Activated naive CD4-positive, alpha-beta T cell treated with Interleukin-2 at 50 U/mL for 16 hours (primary cell): Measurements from ENCODE around the gene KRTAP22-1.

Experiments
- DNase-seq: peaks from one replicate; pipeline ENCODE4 v3.0.0-alpha.2; 2020

Gene KRTAP22-1

DNA sequence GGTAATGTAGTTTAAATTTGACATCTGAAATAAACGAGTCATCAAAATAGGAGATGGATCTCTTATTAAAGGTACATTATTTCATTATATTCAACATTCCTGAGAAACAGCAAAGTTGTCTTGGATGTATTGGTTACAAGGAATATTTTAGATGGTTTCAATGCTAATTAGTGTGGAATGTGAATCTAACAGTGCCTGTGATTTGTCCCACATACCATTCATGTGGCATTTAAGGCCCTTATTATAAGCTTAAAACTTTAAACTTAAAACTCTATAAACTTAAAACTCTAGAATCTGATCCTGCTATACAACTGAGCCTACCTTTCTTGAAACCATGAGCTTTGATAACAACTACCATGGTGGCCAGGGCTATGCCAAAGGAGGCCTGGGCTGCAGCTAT is at the start of gene KRTAP22-1:
KRTAP22-1 (plus strand) TSS at position 301 of the 400 bp plus-strand sequence.
- no peak for DNase-seq

DNA sequence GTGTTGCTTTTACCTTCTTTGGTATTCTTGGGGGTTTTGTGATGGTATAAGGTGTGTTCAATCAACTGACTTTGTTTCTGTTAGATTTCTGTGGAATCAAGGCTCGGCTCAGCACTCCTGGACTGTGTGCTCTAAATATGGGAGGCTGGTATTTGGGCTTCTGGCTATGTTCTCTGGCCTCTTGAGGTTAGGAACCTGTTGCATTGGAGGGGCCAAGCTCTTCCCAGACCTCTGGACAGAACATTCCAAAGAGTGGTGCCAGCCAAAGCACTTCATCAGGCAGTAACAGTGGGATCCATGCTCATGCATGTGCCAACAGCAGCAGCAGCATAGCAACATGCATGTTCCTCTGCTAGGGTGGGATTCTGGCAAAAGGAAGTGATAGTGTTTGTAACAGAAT is 48.1 kb upstream of the KRTAP22-1 start:
- no peak for DNase-seq

DNA sequence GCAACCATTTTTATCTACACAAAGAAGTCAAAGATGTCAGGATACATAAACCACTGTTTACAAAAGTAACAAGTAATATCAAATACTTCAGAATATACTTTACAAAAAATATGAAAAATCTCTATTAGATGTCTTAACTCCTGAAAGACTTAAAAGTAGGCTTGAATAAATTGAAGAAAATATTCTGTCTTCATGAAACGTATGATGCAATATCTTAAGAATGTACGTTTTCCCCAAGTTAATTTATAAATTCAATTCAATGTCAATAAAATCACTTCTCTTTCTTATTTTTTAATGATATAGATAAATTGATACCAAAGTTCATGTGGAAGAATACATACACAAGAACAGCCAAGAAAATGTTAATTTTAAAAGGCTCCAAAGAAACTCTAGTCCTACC is 45.8 kb upstream of the KRTAP22-1 start:
- no peak for DNase-seq

DNA sequence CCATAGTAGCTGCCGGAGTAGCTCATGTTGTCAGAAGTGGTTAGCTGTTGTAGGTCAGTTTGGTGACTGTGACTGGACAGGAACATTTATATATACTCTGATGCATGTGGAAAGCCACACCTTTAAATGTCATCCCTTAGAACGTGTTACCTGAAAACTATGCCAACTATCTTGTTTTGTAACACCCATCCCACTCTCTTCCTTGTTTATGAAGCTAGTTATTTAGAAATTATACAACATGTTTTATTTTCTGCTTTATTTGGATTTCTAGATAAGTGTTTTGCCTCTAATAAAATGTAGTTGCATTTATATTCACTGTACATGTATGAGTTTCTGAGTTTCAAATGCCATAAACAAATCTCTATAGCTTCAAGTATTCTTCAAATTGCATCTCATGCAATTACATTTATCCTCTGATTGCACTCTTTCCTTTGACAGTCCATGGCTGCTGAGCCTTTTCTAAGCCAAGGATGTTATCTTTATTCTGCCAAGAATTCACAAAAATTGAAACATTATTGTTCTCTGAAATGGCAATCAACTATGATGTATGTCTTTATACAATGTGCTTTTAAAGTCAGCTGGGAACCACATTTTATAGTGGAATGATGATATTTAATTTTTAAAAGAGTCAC is 39.5 kb upstream of the KRTAP22-1 start, which contains the start of gene KRTAP19-7:
KRTAP19-7 (minus strand) TSS at position 51 of the 632 bp plus-strand sequence; CDS start at position 26, 25 bp downstream.
- DNase-seq = no peak

DNA sequence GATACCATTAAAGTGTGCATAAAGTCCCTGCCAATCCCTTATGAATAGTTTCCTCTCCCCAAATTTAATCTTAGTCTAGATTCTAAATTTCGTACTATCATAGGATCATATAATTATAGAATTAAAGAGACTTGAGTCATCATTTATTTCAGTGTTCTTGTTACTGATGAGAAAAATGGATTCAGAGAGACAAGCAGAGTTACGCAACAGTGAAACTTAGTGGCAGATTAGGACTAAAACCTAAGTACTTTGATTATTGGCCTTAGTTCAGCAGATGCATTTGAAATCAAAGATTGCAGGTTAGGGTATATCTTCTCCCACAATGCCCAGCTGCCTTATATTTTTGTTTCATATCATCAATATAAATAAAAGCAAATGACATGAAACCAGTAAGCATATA is 38.9 kb upstream of the KRTAP22-1 start:
- DNase-seq = no peak

DNA sequence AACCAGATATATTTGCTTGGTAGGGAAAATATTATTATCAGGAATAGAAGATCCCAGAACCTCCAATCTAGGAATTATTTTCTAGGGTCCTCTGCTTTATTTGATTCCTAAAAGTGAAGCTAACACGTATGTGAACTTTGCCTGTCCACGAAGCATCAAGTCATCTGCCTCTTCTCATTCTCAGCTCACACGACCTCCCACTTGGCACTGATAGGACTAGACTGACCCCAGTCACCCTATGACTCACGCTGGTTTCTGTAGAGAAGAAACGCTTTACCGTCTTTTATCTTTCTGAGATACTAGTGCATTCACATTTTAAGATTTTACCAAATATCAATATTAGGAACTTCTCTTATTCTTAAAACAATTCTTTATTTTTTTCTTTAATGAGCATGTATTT is 37.8 kb upstream of the KRTAP22-1 start:
- DNase-seq = no peak

DNA sequence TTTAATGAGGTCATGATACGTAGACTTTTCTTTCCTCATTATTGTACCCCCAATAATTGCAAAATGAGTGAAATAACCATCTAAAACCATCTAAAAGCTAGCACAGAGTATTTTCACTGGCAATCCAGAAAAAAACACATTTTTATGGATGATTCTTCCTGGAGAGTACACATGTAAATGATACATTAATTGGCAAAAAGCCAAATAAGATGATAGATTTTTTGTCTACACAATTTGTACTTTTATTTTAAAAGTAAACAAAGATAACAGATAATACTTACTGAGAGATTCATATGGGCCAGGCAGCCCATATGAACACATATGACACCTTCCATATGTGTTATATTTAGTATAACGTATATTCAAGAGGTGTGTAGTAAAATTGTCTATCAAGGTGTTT is 37.3 kb upstream of the KRTAP22-1 start:
- DNase-seq = no peak

DNA sequence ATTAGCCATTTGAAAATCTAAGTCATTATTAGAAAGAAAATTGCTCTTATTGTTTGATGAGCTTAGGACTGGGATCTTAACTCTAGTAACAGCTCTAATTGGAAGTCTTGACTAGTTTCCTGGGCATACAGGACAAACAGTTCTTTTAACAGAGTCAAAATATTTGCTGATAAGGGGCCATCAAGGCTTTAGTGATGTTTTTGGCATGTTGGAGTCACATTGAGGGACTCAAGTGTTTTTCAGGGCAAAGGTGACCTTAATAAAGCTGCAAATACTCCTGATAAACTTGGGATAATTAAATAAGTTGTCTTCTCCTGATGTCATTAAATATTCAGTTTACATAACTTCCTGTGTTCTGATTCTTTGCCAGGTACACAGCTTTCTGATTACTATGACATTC is 33.3 kb upstream of the KRTAP22-1 start:
- no peak for DNase-seq

DNA sequence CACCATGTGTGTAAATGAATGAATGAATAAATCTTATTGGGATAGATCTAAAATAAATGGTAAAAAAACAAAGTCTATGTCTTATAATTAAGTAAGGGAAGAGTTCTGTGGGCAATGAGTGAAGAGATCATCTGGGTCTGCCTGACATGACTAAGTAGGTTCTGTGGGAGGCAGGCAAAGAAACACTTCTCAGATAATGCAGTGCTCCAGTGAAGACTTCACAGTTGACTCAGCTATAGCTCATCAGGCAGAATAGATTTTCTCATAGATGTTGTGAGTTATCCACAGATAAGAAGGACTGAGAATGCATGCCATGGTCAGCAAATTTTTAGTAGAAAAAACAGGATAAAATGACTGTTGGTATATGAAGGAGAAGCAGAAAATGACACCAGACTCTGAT is 23.1 kb upstream of the KRTAP22-1 start:
- DNase-seq = no peak

DNA sequence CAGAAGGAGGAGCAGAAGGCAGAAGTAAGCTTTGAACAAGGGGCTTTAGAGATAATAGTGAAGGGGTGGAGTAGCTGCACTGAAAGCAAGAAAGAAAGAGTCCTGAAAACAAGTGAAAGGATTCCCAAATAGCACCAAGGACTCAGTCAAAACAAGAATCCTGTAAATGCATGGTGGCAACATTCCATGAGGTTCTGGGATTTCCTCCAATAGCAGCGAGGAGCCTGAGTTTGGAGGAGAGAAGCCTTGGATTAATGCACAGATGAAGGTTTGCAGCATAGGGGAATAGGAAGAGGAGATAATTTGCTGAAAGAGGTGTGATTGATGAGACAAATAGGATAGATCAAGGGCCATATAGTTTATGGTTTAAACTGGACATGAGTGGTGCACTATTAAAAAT is 21.5 kb upstream of the KRTAP22-1 start:
- no peak for DNase-seq

DNA sequence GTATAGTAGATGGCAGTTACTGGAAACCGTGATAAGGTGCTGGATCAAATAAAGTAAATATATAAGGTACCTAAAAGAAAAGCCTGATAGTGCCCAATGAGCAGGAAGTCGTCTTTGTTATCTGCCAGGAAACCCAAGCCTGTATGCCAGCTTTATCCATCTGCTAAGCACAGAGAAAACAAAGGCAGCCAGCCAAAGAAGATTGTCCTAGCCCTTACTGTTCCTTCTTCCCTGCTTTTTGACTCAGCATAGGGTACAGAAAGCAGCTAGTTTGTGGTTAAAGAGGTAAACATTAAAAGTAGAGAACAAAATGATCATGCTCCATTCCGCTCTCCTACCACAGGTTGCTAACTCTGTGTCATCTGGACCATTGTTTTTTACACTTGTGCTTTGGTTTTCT is 20.8 kb upstream of the KRTAP22-1 start:
- no peak for DNase-seq

DNA sequence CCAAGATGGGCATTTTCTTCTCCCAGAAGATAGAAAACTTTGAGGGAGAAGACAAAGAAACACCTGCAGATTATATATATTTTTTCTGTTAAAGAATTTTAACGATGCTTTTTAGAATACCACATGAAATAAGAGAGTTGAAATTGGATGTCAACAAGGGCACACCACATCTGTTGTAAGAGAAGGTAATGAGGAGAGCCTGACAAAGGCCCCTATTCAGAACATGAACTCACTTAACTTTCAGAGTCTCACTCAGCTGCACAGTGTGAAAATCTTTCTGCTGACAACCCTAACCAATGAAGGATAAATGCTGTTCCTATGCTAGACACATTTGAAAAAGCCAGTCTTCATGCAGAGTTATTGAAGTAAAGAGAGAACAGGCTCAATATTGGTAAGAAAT is 18.0 kb upstream of the KRTAP22-1 start:
- DNase-seq = no peak

DNA sequence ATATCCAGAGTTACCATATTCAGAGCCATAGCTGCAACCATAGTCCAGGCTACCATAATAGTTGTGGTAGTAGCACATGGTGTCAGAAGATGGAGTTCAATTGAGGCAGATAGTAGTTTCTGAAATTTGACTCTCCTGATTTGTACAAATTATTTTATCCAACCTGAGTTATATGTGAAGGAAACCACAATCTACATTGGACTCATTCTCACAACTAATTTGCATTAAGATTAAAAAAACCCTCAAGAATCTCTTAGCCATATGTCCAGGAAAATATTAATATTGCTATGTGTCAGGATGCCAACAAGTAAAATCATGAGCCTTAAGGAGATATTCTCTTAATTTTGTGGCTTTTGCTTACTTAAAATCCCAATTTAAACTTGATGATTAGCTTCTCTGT is 10.6 kb upstream of the KRTAP22-1 start, which contains the start of gene KRTAP22-2:
KRTAP22-2 (minus strand) TSS at position 101 of the 400 bp plus-strand sequence.
- DNase-seq = no peak

DNA sequence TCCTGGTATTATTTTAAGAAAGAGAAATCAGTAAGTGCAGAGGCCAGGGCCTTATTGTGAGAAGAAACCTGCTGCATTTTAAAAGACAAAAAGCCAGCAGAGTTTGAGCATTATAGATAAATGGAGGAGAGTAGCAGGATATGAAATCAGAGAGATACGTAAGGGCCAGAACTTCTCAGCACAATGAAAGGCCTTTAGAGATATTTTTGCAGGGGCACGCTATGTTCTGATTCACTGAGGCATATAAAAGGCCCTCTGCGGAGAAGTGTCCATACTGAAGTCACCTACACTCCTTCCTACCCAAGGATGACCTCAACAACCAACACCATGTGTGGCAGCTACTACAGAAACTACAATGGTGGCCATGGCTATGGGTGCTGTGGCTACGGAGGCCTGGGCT is 8.7 kb upstream of the KRTAP22-1 start, which contains the start of gene KRTAP6-3:
KRTAP6-3 (plus strand) TSS at position 301 of the 400 bp plus-strand sequence; CDS start at position 307, 6 bp downstream.
- no peak for DNase-seq

DNA sequence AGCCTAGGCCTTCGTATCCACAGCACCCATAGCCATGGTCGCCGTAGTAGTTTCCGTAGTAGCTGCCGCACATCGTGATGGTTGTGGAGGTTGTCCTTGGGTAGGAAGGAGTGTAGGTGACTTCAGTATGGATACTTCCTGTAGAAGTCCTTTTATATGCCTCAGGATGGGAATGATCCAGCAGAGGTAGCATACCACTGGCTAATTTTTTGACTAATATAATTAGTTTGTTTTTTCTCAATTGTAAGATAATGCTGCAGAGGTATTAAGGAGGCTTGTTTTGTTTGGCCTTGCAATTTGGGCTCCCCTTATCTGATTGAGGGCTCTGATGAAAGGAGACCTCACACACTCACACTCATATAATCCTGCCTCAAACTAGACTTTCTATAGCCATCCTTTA is 2.1 kb upstream of the KRTAP22-1 start, which contains the start of gene KRTAP6-2:
KRTAP6-2 (minus strand) TSS at position 101 of the 400 bp plus-strand sequence; CDS start at position 73, 28 bp downstream.
- DNase-seq = no peak

DNA sequence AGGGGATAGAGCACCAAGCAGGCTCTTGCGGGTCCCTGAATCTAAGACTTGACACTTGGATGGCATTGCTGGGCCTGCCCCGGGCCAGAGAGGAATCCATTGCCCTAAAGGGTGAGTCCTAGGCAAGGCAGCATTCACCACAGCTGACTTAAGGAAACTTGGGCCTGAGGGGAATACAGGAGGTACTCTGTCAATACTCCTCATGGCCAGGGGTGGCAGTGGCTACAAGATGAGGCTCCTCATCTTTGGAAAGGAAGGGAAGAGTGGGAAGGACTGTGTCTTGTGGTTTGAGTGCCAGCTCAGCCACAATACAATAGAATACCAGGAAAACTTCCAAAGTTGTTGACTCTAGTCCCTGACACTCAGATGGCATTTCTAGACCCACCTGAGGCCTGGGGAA is 5.1 kb downstream of the KRTAP22-1 start:
- no peak for DNase-seq

DNA sequence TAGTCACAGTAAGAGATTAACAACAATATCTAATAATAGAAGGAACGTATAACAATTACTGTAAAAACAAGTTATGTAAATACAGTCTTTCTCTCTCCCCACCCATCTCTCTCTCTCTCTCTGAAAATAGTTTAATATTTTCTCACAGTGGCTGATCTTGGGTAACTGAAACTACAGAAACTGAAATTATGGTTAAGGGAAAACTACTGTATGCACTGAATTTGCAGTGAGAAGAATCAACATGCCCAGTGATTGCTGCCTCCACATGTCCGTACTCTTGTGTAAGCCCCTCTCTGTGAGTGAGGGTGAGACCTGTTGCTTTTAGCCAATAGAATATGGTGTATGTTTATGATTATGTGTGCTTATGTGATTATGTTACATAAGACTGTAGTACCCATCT is 11.2 kb downstream of the KRTAP22-1 start:
- DNase-seq = no peak

DNA sequence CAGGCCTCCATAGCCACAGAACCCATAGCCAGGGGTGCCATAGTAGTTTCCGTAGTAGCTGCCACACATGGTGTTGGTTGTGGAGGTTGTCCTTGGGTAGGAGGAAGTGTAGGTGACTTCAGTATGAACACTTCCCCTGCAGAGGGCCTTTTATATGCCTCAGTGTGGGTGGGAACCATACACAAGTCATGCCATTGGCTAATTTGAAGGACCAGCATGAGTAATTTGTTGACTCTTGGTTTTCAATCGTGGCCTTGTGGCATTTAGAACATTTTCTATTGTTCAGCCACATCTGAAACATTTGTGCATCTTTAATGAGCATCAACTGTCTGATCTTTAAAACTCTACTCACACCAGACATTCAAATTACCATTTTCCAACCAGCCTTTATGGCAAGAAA is 12.9 kb downstream of the KRTAP22-1 start, which contains the start of gene KRTAP6-1:
KRTAP6-1 (minus strand) TSS at position 95 of the 400 bp plus-strand sequence; CDS start at position 69, 26 bp downstream.
- DNase-seq = no peak

DNA sequence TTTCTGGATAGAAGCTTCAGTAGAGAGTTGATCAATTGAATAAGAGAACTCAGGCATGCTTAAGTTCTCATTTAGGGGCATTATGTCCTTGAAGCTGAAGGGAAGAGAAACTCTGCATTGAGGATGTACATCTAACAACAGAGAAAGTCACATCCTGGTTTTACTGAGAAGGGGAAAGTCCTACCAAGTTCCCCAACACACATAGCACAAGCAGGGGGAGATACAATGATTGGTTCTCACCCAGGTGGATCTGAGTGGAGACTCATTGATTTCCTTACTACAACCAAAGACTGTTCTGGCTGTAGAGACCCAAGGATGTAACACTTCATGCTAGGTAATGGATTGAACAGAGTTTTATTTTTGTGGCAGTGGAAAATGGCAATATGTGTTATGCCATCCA is 14.3 kb downstream of the KRTAP22-1 start:
- no peak for DNase-seq

DNA sequence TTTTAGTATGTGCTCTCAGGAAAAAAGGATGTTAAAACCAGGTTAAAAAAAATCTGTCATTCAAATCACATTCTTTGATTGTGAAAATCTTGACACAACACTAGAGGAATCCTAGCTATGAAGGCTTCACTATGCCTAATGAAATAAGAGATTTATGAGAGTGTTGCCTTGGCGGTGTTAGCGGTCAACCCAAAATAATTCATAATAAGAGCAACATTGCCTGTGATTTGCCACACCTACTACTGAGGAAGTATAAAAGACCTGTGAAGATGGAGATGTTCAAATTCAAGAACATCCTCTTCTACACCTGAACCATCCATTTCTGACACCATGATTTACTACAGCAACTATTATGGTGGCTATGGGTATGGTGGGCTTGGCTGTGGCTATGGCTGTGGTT is 15.2 kb downstream of the KRTAP22-1 start, which contains the start of gene KRTAP20-1:
KRTAP20-1 (plus strand) TSS at position 301 of the 400 bp plus-strand sequence; CDS start at position 331, 30 bp downstream.
- no peak for DNase-seq

DNA sequence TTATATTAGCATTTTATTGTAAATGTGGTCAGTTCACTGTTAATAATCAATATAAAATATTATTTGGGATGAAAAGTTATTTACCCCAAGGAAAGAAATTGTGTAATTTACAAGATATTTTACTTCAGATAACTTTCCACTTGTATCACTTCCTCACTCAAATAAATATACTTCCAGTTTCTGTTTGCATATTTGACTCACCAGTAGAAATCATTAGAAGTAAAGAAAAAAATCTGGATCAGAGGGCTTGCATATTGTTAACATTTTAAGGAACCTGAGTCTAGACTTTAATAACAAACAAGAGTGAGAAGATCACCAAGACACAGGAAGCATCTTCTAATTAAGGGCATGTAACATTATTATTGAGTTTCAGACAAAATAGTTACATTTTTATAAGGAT is 19.2 kb downstream of the KRTAP22-1 start:
- no peak for DNase-seq

DNA sequence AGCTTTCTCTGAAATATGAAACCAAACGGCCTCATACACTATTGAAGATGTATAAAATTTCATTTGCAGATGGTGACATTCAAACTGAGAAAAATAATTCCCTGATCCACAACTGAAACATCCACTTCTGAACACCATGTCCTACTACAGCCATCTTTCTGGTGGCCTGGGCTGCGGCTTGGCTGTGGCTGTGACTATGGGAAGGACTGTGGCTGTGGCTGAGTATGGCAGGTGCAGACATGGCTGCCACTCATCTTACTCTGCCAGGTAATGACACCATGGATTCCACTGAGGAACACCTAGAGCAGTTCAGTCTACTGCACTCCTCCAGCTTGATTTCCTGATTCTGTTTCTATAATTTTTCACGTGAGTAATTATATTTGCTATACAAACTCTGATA is 19.6 kb downstream of the KRTAP22-1 start, which contains the start of gene KRTAP20-4:
KRTAP20-4 (plus strand) TSS at position 106 of the 400 bp plus-strand sequence.
- no peak for DNase-seq

DNA sequence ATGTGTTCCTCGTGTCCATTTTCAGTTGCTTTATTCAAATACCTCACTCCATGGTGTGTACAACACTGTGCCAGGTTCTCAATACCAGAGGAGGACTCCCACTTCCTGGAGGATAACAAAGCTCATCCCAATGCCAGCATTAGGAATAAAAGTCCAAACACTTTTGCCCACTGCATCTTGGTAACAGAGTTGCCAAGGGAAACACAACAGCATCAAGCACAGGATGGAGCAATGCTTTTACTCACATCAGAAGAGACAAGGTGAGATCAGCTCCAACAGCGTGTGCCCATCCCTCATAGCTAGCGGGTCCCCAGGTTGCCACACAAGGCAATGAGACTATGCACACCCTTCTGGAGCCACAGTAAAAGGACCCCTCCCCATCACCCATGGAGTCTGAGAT is 22.5 kb downstream of the KRTAP22-1 start:
- DNase-seq = no peak

DNA sequence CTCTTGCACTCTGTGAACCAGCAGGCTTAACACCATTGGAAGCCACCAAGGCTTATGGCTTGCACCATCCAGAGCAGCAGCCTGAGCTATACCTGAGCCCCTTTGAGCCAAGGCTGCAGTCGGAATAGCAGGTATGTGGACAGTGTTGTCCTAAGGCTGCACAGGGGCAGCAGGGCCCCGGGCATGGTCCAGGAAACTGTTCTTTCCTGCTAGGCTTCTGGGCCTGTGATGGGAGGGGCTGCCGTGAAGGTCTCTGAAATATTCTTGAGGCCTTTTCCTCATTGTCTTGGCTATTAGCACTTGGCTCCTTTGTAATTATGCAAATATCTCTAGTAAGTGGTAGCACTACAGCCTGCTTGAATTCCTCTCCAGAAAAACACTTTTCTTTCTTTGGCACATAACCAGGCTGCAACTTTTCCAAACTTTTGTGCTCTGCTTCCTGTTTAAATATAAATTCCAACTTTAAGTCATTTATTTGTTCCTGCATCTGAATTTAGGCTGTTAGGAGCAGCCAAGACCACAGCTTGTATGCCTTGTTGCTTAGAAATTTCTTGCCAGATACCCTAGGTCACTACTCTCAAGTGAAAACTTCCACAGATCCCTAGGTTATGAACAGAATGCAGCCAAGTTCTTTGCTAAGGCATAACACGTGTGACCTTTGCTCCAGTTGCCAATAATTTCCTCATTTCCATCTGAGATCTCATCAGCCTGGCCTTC is 24.7 kb downstream of the KRTAP22-1 start:
- no peak for DNase-seq
